ENCODE measurements around the gene CENPP. TPM values are rescaled to one million over a fixed set of nuclear protein-coding genes. Genes with fewer than 3 reads are reported as not detected.
A peak's percentile ranks its signal among the peaks of the same experiment; 100 is the strongest.

CENPP gene
- total RNA-seq, 1 donor from 2014 or later: 4.3 TPM

- H3K27ac ChIP-seq: no peak overlapping the region
- no peak for TF ChIP-seq CTCF (IDR thresholded peaks at IDR 0.05)
- intact Hi-C loops (cut with DNase I): no loop called here
- H3K4me1 ChIP-seq: no peaks in the 10 kb centered on the region
- DNase-seq: no peak
- H3K27me3 ChIP-seq (ENCODE audit: low read depth): no peaks in the 10 kb centered on the region
- H3K4me3 ChIP-seq: no peak overlapping the region
- H3K36me3 ChIP-seq: peaks cover 57% of the 10 kb centered on the region
- no peak for ATAC-seq
- no peaks in the 10 kb centered on the region for H3K9me3 ChIP-seq
These were observed 330.3 kb downstream of the CENPP start for GRCh38 chr9:92655896-92656536.

GRCh38 chr9:92656537-92656925 lies 330.8 kb downstream of the CENPP start:
- H3K4me3 ChIP-seq: no peak overlapping the region
- no peak for ATAC-seq
- H3K27ac ChIP-seq: no peak overlapping the region
- TF ChIP-seq CTCF (IDR thresholded peaks at IDR 0.05): no peak
- H3K36me3 ChIP-seq: peaks cover 54% of the 10 kb centered on the region
- no peaks in the 10 kb centered on the region for H3K9me3 ChIP-seq
- no peaks in the 10 kb centered on the region for H3K27me3 ChIP-seq (ENCODE audit: low read depth)
- DNase-seq: peak; percentile 30
- no peaks in the 10 kb centered on the region for H3K4me1 ChIP-seq
- intact Hi-C loops (cut with DNase I): no loop called here

GRCh38 chr9:92657296-92658094 lies 331.7 kb downstream of the CENPP start:
- no peaks in the 10 kb centered on the region for H3K27me3 ChIP-seq (ENCODE audit: low read depth)
- H3K36me3 ChIP-seq: peaks cover 48% of the 10 kb centered on the region
- no peak overlapping the region for H3K4me3 ChIP-seq
- TF ChIP-seq CTCF (IDR thresholded peaks at IDR 0.05): no peak
- no peak for ATAC-seq
- H3K9me3 ChIP-seq: no peaks in the 10 kb centered on the region
- H3K27ac ChIP-seq: no peak overlapping the region
- H3K4me1 ChIP-seq: no peaks in the 10 kb centered on the region
- intact Hi-C loops (cut with DNase I): no loop called here
- DNase-seq: no peak

- no peak overlapping the region for H3K27ac ChIP-seq
- TF ChIP-seq CTCF (IDR thresholded peaks at IDR 0.05): no peak
These were observed 332.4 kb downstream of the CENPP start for GRCh38 chr9:92658176-92658575.

GRCh38 chr9:92658611-92659010 lies 332.9 kb downstream of the CENPP start:
- no peak overlapping the region for H3K4me3 ChIP-seq
- H3K9me3 ChIP-seq: no peaks in the 10 kb centered on the region
- H3K36me3 ChIP-seq: peaks cover 41% of the 10 kb centered on the region
- intact Hi-C loops (cut with DNase I): no loop called here
- no peak for TF ChIP-seq CTCF (IDR thresholded peaks at IDR 0.05)
- ATAC-seq (no peak), DNase-seq (no peak)
- H3K27me3 ChIP-seq (ENCODE audit: low read depth): no peaks in the 10 kb centered on the region
- H3K4me1 ChIP-seq: no peaks in the 10 kb centered on the region
- no peak overlapping the region for H3K27ac ChIP-seq

More at GRCh38 chr9:92658176-92658575, 332.4 kb downstream of the CENPP start:
- Histone ChIP-seq H3K27me3 (ENCODE audit: low read depth) (no peaks in the 10 kb centered on the region), H3K9me3 (no peaks in the 10 kb centered on the region), H3K4me1 (no peaks in the 10 kb centered on the region), H3K4me3 (no peak overlapping the region), H3K36me3 (peaks cover 42% of the 10 kb centered on the region)
- no peak for DNase-seq
- intact Hi-C loops (cut with DNase I): no loop called here
- no peak for ATAC-seq
